ENCODE data around the gene LMOD1. TPM values are rescaled to one million over a fixed set of nuclear protein-coding genes. Genes with fewer than 3 reads are reported as not detected.

The LMOD1 gene
- total and polyA plus RNA-seq, 2 of the 8 experiments (the other 6 are each of a cell fraction or from before 2014, with no cell fraction given): 0.77 to 1.4 TPM

GRCh38 chr1:201945157-201945556 lies 1.2 kb downstream of the LMOD1 start (continued):
- TF ChIP-seq CTCF (IDR thresholded peaks at IDR 0.05; ENCODE audit: control extremely low read depth in 1 of 3, insufficient read depth in 1 of 3, low read depth in 1 of 3, low read length in 3 of 3): peak; percentile 11 to 52 (median 42)
- peak; percentile 26; the same call in 1 of the 2 replicates for TF ChIP-seq SP1 (IDR thresholded peaks at IDR 0.05; ENCODE audit: low read depth, low read length)
- no peak for TF ChIP-seq KDM4A (IDR thresholded peaks at IDR 0.05; ENCODE audit: low read depth, low read length, severe bottlenecking)
- no peak for TF ChIP-seq CHD7 (IDR thresholded peaks at IDR 0.05; ENCODE audit: insufficient replicate concordance, low read length)
- TF ChIP-seq TAF1 (IDR thresholded peaks at IDR 0.05; ENCODE audit: low read depth, low read length): no peak
- no peak for TF ChIP-seq TAF7 (optimal IDR thresholded peaks at IDR 0.05; ENCODE audit: borderline replicate concordance, low read depth, low read length)
- no peak for TF ChIP-seq HDAC6 (IDR thresholded peaks at IDR 0.05; ENCODE audit: low read depth, low read length)
- TF ChIP-seq POLR2A (IDR thresholded peaks at IDR 0.05; ENCODE audit: control extremely low read depth in 1 of 2, low read depth in 2 of 2, low read length in 2 of 2): no peak
- TF ChIP-seq CHD1 (IDR thresholded peaks at IDR 0.05; ENCODE audit: low read depth, low read length): no peak
- TF ChIP-seq TCF12 (IDR thresholded peaks at IDR 0.05; ENCODE audit: low read depth, low read length): no peak
